Measurements from ENCODE around the gene CD33. TPM values are rescaled to one million over a fixed set of nuclear protein-coding genes. Genes with fewer than 3 reads are reported as not detected.

The CD33 gene
- total and polyA plus RNA-seq, 10 donors, result 9.6 to 77.8 (median 54.7) TPM

DNA sequence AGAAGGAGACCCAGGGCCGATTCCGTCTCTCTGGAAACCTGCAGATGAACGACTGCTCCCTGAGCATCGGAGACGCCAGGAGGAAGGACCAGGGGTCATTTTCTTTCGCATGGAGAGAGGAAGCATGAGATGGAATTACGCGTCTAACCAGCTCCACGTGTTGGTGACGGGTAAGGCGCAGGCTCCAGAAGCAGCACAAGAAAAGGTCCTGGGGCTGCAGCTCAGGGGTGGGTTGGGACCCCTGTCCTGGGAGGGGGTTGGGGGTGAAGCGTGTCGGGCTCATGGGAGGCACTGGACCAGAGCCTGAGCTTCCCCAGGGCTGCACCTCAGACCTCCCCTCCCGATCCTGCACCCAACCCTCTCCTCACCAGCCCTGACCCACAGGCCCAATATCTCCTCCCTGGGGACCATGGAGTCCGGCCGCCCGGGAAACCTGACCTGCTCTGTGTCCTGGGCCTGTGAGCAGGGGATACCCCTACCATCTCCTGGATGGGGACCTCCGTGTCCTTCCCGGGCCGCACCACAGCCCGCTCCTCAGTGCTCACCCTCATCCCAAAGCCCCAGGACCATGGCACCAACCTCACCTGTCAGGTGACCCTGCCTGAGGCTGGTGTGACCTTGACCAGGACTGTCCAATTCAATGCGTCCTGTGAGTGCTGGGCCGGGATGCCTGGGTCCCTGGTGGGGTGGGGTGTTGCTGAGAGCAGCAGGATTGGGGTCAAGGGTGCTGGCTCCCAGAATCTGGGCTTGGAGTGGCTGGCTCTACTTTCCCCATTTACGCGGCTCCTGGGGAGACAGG lies 39.6 kb upstream of the CD33 start:
- WGBS, 5 donors, result 79 to 91% (median 86%) methylated on average over 23 to 25 of the region's 25 CpGs
- no peaks in the 10 kb centered on the region for H3K9me3 ChIP-seq
- peak; percentile 66 for DNase-seq
- H3K4me3 ChIP-seq, result no peak overlapping the region
- H3K4me1 ChIP-seq, result peaks cover 0 to 8% (median 0%) of the 10 kb centered on the region in 6 donors
- no peak overlapping the region for H3K27ac ChIP-seq
- TF ChIP-seq POLR2AphosphoS5 (IDR thresholded peaks at IDR 0.05), result no peak
- TF ChIP-seq, protein P1, sequence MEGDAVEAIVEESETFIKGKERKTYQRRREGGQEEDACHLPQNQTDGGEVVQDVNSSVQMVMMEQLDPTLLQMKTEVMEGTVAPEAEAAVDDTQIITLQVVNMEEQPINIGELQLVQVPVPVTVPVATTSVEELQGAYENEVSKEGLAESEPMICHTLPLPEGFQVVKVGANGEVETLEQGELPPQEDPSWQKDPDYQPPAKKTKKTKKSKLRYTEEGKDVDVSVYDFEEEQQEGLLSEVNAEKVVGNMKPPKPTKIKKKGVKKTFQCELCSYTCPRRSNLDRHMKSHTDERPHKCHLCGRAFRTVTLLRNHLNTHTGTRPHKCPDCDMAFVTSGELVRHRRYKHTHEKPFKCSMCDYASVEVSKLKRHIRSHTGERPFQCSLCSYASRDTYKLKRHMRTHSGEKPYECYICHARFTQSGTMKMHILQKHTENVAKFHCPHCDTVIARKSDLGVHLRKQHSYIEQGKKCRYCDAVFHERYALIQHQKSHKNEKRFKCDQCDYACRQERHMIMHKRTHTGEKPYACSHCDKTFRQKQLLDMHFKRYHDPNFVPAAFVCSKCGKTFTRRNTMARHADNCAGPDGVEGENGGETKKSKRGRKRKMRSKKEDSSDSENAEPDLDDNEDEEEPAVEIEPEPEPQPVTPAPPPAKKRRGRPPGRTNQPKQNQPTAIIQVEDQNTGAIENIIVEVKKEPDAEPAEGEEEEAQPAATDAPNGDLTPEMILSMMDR (IDR thresholded peaks at IDR 0.05 in 8 of 11, conservative IDR thresholded peaks at IDR 0.05 in 3 of 11), result no peak
- no peak for TF ChIP-seq POLR2A (IDR thresholded peaks at IDR 0.05)
- peaks cover 0 to 60% (median 11%) of the 10 kb centered on the region in 7 donors for H3K27me3 ChIP-seq (replicated peaks in 1 of 7)
- H3K36me3 ChIP-seq, result no peaks in the 10 kb centered on the region
- intact Hi-C loops (cut with DNase I; ENCODE audit: low total_unique reads), result no loop called here

DNA sequence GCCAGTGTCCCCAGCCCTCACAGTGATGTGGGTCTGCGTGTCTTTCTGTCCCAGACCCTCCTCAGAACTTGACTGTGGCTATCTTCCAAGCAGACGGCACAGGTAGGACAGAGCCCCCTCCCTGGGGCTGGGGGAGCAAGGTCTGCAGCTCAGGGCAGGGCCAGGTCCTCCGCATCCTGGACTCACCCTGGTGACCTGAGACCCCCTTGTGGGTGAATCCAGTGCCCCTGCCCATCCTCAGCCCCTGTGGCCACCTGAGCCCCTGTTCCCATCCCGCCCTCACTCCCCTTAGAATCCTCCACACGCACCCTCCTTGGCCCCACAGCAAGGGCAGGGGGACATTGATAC lies 39.0 kb upstream of the CD33 start:
- WGBS, 5 donors, result 72 to 93% (median 86%) methylated on average over 5 of the region's 5 CpGs
- H3K9me3 ChIP-seq, result no peaks in the 10 kb centered on the region
- H3K27ac ChIP-seq, result no peak overlapping the region
- H3K27me3 ChIP-seq (replicated peaks in 1 of 7), result peaks cover 0 to 60% (median 11%) of the 10 kb centered on the region in 7 donors
- no peaks in the 10 kb centered on the region for H3K36me3 ChIP-seq
- H3K4me3 ChIP-seq, result no peak overlapping the region
- TF ChIP-seq, protein P1 (IDR thresholded peaks at IDR 0.05 in 8 of 11, conservative IDR thresholded peaks at IDR 0.05 in 3 of 11), result no peak
- TF ChIP-seq POLR2A (IDR thresholded peaks at IDR 0.05) (no peak), POLR2AphosphoS5 (IDR thresholded peaks at IDR 0.05) (no peak)
- intact Hi-C loops (cut with DNase I; ENCODE audit: low total_unique reads), result no loop called here
- peaks cover 0 to 8% (median 0%) of the 10 kb centered on the region in 6 donors for H3K4me1 ChIP-seq
- DNase-seq, result no peak

DNA sequence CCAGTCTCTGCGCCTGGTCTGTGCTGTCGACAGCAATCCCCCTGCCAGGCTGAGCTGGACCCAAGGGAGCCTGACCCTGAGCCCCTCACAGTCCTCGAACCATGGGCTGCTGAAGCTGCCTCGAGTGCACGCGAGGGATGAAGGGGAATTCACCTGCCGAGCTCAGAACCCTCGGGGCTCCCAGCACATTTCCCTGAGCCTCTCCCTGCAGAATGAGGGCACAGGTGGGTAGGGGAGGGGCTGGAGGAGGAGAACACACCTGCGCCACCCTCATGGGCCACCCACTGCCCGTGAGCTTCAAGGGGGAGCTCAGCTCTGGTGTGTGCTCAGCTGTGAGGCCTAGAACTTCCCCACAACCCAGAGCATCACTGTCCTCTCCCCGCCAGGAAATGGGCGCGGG lies 38.6 kb upstream of the CD33 start:
- no peaks in the 10 kb centered on the region for H3K9me3 ChIP-seq
- intact Hi-C loops (cut with DNase I; ENCODE audit: low total_unique reads), result no loop called here
- H3K36me3 ChIP-seq, result no peaks in the 10 kb centered on the region
- 45 to 70% (median 64%) methylated on average over 4 to 13 of the region's 13 CpGs for WGBS, 5 donors
- peaks cover 0 to 8% (median 0%) of the 10 kb centered on the region in 6 donors for H3K4me1 ChIP-seq
- no peak overlapping the region for H3K27ac ChIP-seq
- TF ChIP-seq, protein P1 (IDR thresholded peaks at IDR 0.05 in 8 of 11, conservative IDR thresholded peaks at IDR 0.05 in 3 of 11), result no peak
- TF ChIP-seq POLR2A (IDR thresholded peaks at IDR 0.05) (no peak), POLR2AphosphoS5 (IDR thresholded peaks at IDR 0.05) (no peak)
- DNase-seq, result no peak
- H3K4me3 ChIP-seq, result no peak overlapping the region
- H3K27me3 ChIP-seq (replicated peaks in 1 of 7), result peaks cover 0 to 58% (median 11%) of the 10 kb centered on the region in 7 donors

DNA sequence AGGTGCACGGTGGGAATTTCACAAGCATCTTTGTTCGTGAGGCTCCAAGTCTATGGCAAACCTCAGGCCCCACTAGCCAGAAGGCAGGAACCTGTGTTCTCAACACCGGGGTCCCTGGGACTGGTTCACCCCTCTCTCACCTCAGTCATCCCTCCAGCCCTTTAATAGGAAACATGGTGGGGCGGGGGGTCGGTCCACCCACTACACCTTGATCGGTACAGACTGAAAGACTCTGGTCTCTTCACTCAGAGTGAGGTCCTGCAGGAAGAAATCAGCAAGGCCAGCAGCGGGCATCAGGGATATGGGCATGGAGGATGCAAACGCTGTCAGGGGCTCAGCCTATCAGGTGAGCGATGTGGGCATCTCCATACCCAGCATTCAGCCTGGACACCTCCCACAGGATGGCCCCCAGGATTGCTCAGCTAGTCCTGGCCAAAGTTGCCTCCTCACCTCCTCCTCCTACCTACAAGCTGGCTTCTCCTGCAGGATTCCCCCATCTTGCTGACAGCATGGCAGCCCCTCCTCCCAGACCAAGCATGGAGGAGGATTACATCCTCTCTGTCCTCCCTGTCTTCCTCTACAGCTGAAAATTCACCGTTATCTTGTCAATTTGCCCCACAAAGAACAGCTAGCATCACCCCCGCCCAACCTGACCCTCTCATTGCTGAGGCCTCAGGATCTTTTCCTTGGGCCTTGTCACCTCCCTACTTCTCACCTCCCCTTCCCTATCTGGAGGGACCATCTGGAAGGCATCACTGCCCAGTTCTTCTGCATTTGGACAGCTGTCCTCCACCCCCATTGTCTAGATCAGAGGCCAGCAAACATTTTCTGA lies 37.3 kb upstream of the CD33 start:
- no peak for DNase-seq
- TF ChIP-seq POLR2AphosphoS5 (IDR thresholded peaks at IDR 0.05) (no peak), POLR2A (IDR thresholded peaks at IDR 0.05) (no peak)
- TF ChIP-seq, protein P1 (IDR thresholded peaks at IDR 0.05 in 8 of 11, conservative IDR thresholded peaks at IDR 0.05 in 3 of 11), result no peak
- Histone ChIP-seq H3K27ac (no peak overlapping the region), H3K9me3 (no peaks in the 10 kb centered on the region), H3K36me3 (no peaks in the 10 kb centered on the region), H3K4me1 (peaks cover 0 to 8% (median 0%) of the 10 kb centered on the region in 6 donors), H3K27me3 (replicated peaks in 1 of 7) (peaks cover 0 to 49% (median 11%) of the 10 kb centered on the region in 7 donors), H3K4me3 (no peak overlapping the region)
- WGBS, 5 donors, result 83 to 93% (median 89%) methylated on average over 4 to 11 of the region's 11 CpGs
- intact Hi-C loops (cut with DNase I; ENCODE audit: low total_unique reads), result no loop called here
